ENCODE measurements around the gene TMPRSS15.

Gene TMPRSS15

GRCh38 chr21:18244671-18245463 is 158.7 kb downstream of the TMPRSS15 start, which contains the start of gene CHODL:
TSS of gene CHODL (plus strand) at chr21:18244833. CDS start at chr21:18245224, 391 bp downstream.
- ChIA-PET POLR2A (ENCODE audit: low non-redundant PET) (no interaction called here), CTCF (no interaction called here)
- TF ChIP-seq CTCF (conservative IDR thresholded peaks at IDR 0.05; ENCODE audit: low read depth): no peak
- H3K27ac ChIP-seq: no peak within 1 kb of the TSS
- no peak for DNase-seq (ENCODE audit: low spot score)

GRCh38 chr21:18235545-18235944 is 168.0 kb downstream of the TMPRSS15 start:
- ChIA-PET POLR2A (ENCODE audit: low non-redundant PET) (no interaction called here), CTCF (no interaction called here)
- DNase-seq (ENCODE audit: low spot score): no peak
- H3K27ac ChIP-seq: no peak overlapping the region
- no peak for TF ChIP-seq CTCF (conservative IDR thresholded peaks at IDR 0.05; ENCODE audit: low read depth)

GRCh38 chr21:18228060-18228739 is 175.4 kb downstream of the TMPRSS15 start:
- ChIA-PET CTCF (interaction anchor here (0.5 to 0.6 kb wide), 2 partner anchors 24 to 452 kb away, joined by 3 read pairs; no protein-coding TSS in a partner anchor), POLR2A (ENCODE audit: low non-redundant PET) (no interaction called here)
- no peak overlapping the region for H3K27ac ChIP-seq
- TF ChIP-seq CTCF (conservative IDR thresholded peaks at IDR 0.05; ENCODE audit: low read depth): no peak
- no peak for DNase-seq (ENCODE audit: low spot score)

DNA sequence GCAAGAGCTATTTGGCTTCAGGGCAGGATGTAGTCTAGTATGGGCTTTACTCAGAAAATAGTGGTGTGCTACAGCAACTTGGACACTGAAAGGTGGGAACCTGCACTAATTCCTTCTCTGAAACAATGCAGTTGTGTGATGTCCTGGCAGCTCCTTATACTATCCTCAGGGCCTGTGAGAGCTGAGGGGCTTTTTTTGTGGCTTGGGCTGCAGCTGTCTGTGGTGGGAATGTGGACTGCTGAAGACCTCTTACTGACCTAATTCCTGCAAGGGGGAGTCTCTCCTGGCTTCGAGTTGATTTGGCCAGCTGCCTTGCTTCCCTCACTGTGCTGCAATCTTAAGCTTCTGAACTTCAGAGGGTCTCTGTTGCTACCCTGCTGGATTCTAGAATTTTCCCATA is 181.2 kb downstream of the TMPRSS15 start:
- POLR2A ChIA-PET (ENCODE audit: low non-redundant PET): no interaction called here
- no peak for DNase-seq (ENCODE audit: low spot score)
- CTCF ChIA-PET: no interaction called here
- TF ChIP-seq CTCF (conservative IDR thresholded peaks at IDR 0.05; ENCODE audit: low read depth): no peak
- H3K27ac ChIP-seq: no peak overlapping the region

- TF ChIP-seq CTCF (conservative IDR thresholded peaks at IDR 0.05; ENCODE audit: low read depth): no peak
- CTCF ChIA-PET: no interaction called here
- no peak overlapping the region for H3K27ac ChIP-seq
- no peak for DNase-seq (ENCODE audit: low spot score)
- POLR2A ChIA-PET (ENCODE audit: low non-redundant PET): no interaction called here
Measured at GRCh38 chr21:18220498-18220897, 183.1 kb downstream of the TMPRSS15 start.

Data from RWPE1 (cell line).